Endothelial cell of umbilical vein (primary cell): ENCODE results near the gene CUL2. TPM values are rescaled to one million over a fixed set of nuclear protein-coding genes. Genes with fewer than 3 reads are reported as not detected.

Source experiments
- BruUV-seq: library from RNA; stranded (reverse); fragments of 400-500 nt; replicated peaks from 2 replicates; lab custom pipeline; 2021; lab: Mats Ljungman, UMichigan
- CTCF ChIA-PET: fragments of 300-600, 350-600 bp; sonication (Branson Sonifier 250); formaldehyde crosslinking; loops from one replicate; lab custom pipeline; 2021; ENCODE audit warnings: antibody characterized with exemption, inconsistent platforms; lab: Charles Lee
- POLR2A ChIA-PET: fragments of 300-600, 350-600 bp; sonication (Branson Sonifier 250); formaldehyde crosslinking; loops from one replicate; lab custom pipeline; 2021; ENCODE audit warnings: antibody characterized with exemption, inconsistent platforms; lab: Charles Lee
- DNase-seq: peaks from one replicate; pipeline ENCODE4 v3.0.0-alpha.2; 2011; ENCODE audit warnings: low read depth, low spot score
- FAIRE-seq: peaks from 2 replicates; lab custom pipeline; 2011; peaks lifted over from hg19 to GRCh38; lab: Jason Lieb, UNC
- H2AFZ ChIP-seq: 2 replicates; pipeline ENCODE4 v1.6.0; 2012; ENCODE audit warnings: low read depth, low read length, control low read depth, inconsistent platforms
- H3K27ac ChIP-seq: 2 replicates; pipeline ENCODE4 v1.5.1; 2011; ENCODE audit warnings: low read depth, mild to moderate bottlenecking, control low read depth, low read length, moderate library complexity; ENCODE audit not compliant: insufficient read depth
- H3K27me3 ChIP-seq, 2 experiments: 2 replicates each; pipeline versions ENCODE4 v1.6.0 to v1.6.1; 2011; ENCODE audit warnings: low read length in 2 of 2, mixed read lengths in 1 of 2; ENCODE audit not compliant: control insufficient read depth in 2 of 2, insufficient read depth in 2 of 2
- H3K36me3 ChIP-seq, 2 experiments: 2 replicates in 1 of 2; 3 replicates in 1 of 2; pipeline ENCODE4 v1.5.1; 2011; ENCODE audit warnings: low read length in 2 of 2, mild to moderate bottlenecking in 1 of 2, moderate library complexity in 1 of 2; ENCODE audit not compliant: control insufficient read depth in 2 of 2, insufficient read depth in 2 of 2; ENCODE audit errors: extremely low read depth in 1 of 2
- H3K4me1 ChIP-seq: 3 replicates; pipeline ENCODE4 v1.5.1; 2011; ENCODE audit warnings: mild to moderate bottlenecking, low read length; ENCODE audit not compliant: control insufficient read depth, insufficient read depth; ENCODE audit errors: extremely low read depth
- H3K4me2 ChIP-seq: 2 replicates; pipeline ENCODE4 v1.6.1; 2011; ENCODE audit warnings: low read length, control low read depth, mixed read lengths; ENCODE audit not compliant: insufficient read depth
- H3K4me3 ChIP-seq, 3 experiments: fragments of 200-600 bp in 1 of 3; sonication (generic), shearing (Covaris generic) in 1 of 3; replicated peaks in 1 of 3; 2 replicates each; pipeline ENCODE4 v1.5.1; 2011 to 2016; ENCODE audit warnings: control low read depth in 3 of 3, low read length in 3 of 3, mild to moderate bottlenecking in 2 of 3, inconsistent platforms in 1 of 3, low read depth in 1 of 3, moderate library complexity in 1 of 3; ENCODE audit not compliant: insufficient read depth in 1 of 3
- H3K79me2 ChIP-seq: 2 replicates; pipeline ENCODE4 v1.6.0; 2012; ENCODE audit warnings: low read length, inconsistent platforms; ENCODE audit not compliant: control insufficient read depth, insufficient read depth
- H3K9ac ChIP-seq: replicated peaks from 2 replicates; pipeline ENCODE3; 2011; ENCODE audit warnings: low read length, control low read depth; ENCODE audit not compliant: insufficient read depth; ENCODE audit errors: extremely low read depth
- H3K9me1 ChIP-seq: replicated peaks from 3 replicates; pipeline ENCODE4 v1.6.0; 2011; ENCODE audit warnings: mild to moderate bottlenecking, low read length; ENCODE audit not compliant: control insufficient read depth, insufficient read depth; ENCODE audit errors: extremely low read depth
- H3K9me3 ChIP-seq: replicated peaks from 2 replicates; pipeline ENCODE4 v1.5.1; 2012; ENCODE audit warnings: low read length, inconsistent platforms; ENCODE audit not compliant: control insufficient read depth, insufficient read depth
- H4K20me1 ChIP-seq: replicated peaks from 2 replicates; pipeline ENCODE3; 2011; ENCODE audit warnings: mild to moderate bottlenecking, low read length; ENCODE audit not compliant: control insufficient read depth, insufficient read depth; ENCODE audit errors: extremely low read depth
- EZH2 ChIP-seq: IDR thresholded peaks from 2 replicates; pipeline ENCODE4 v1.6.1; 2012; ENCODE audit warnings: borderline replicate concordance, low read depth, mild to moderate bottlenecking, moderate library complexity, low read length, inconsistent platforms; ENCODE audit not compliant: severe bottlenecking
- FOS ChIP-seq: IDR thresholded peaks from 2 replicates; pipeline ENCODE4 v1.6.1; 2011; ENCODE audit warnings: mild to moderate bottlenecking, low read length, moderate library complexity, borderline replicate concordance; ENCODE audit not compliant: insufficient read depth
- GATA2 ChIP-seq: IDR thresholded peaks from 2 replicates; pipeline ENCODE4 v1.7.0; 2011; ENCODE audit warnings: low read depth, mild to moderate bottlenecking, moderate library complexity, mixed read lengths, low read length; ENCODE audit not compliant: insufficient read length, insufficient read depth
- JUN ChIP-seq: IDR thresholded peaks from 2 replicates; pipeline ENCODE4 v1.6.1; 2011; ENCODE audit warnings: borderline replicate concordance, low read depth; ENCODE audit not compliant: insufficient read length, insufficient read depth
- MYC ChIP-seq: IDR thresholded peaks from one replicate; pipeline ENCODE4 v1.6.1; 2011; ENCODE audit warnings: mild to moderate bottlenecking, low read depth, low read length
- POLR2A ChIP-seq: IDR thresholded peaks from 2 replicates; pipeline ENCODE4 v1.6.1; 2012; ENCODE audit warnings: low read depth, mild to moderate bottlenecking, control low read depth, low read length
- POLR2AphosphoS5 ChIP-seq: IDR thresholded peaks from 2 replicates; pipeline ENCODE4 v1.6.1; 2012; ENCODE audit warnings: low read depth, mild to moderate bottlenecking, control low read depth, low read length, moderate library complexity; ENCODE audit not compliant: insufficient read depth
- dilution Hi-C: fragments of 300-500 bp; cut with MboI; formaldehyde crosslinking; loops from one replicate; pipeline ENCODE4 v1.15.0; 2019; ENCODE audit warnings: low sequenced_read_pairs; ENCODE audit not compliant: extremely low pct_ligation_motif_present
- intact Hi-C: fragments of 100-400 bp; cut with micrococcal nuclease; formaldehyde crosslinking; loops from one replicate; pipeline ENCODE4 v1.10.0; 2022
- polyA plus RNA-seq, 4 experiments: library from polyadenylated mRNA; depleted of rRNA in 3 of 4; stranded (reverse) in 3 of 4; unstranded in 1 of 4; fragments of >200 nt; gene quantifications; 2 replicates each; pipeline versions ENCODE4 v1.2.1 to v1.2.3, GENCODE V29; 2011 to 2012; ENCODE audit warnings: missing spikeins in 1 of 4
- total RNA-seq: library from RNA; stranded (reverse); gene quantifications from 2 replicates; pipeline ENCODE4 v1.2.3, GENCODE V29; 2021
- TF ChIP-seq, protein P1 (sequence below), 2 donors: IDR thresholded peaks; 1 replicate in 1 of 2; 2 replicates in 1 of 2; pipeline ENCODE4 v1.5.1; 2011; ENCODE audit warnings: low read length in 2 of 2, mild to moderate bottlenecking in 2 of 2, moderate library complexity in 2 of 2, control low read depth in 1 of 2, inconsistent platforms in 1 of 2, low read depth in 1 of 2; ENCODE audit not compliant: insufficient read depth in 1 of 2; ENCODE audit errors: extremely low read depth in 1 of 2
- TF ChIP-seq, protein P2 (sequence below): IDR thresholded peaks from 2 replicates; pipeline ENCODE4 v1.6.1; 2011; ENCODE audit not compliant: insufficient read depth, insufficient read length

CUL2 gene
- total and polyA plus RNA-seq, 2 donors (not counting 3 experiments of a cell fraction or from before 2014, with no cell fraction given) = 11.6 to 45.3 TPM

DNA sequence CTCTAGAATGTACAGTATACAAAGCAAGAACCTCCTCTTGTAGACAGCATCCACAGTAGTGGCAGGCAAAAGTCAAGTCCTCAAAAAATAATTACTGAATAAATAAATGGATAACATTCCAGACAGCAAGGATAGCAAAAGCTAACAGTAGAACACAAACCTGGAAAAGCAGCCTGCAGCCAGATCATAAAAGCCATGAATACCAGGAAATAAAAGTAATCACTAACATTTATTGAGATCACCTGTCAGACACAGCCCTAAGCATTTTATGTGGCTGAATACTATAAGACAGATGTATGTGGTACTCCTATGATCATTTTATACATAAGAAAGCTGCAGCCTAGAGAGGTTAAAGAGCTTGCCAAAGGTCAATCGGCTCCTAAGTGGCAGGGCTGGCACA lies 34.0 kb downstream of the CUL2 start:
- POLR2A ChIA-PET = no interaction called here
- dilution Hi-C loops (no loop called here), intact Hi-C loops (no loop called here)
- peak overlapping the region; percentile 82 for H3K9ac ChIP-seq
- peak overlapping the region; percentile 96 for H3K4me2 ChIP-seq
- no peak for FAIRE-seq
- BruUV-seq = no TSS peak
- H3K27me3 ChIP-seq = no peaks in the 10 kb centered on the region
- peak overlapping the region; percentile 97 for H3K27ac ChIP-seq
- no peaks in the 10 kb centered on the region for H3K9me3 ChIP-seq
- DNase-seq = no peak
- CTCF ChIA-PET = interaction anchor here (1.2 to 2.3 kb wide), 4 partner anchors 11 to 62 kb away, joined by 5 to 13 read pairs (median 10); no protein-coding TSS in a partner anchor
- peak overlapping the region; percentile 31 for H2AFZ ChIP-seq
- TF ChIP-seq EZH2 (no peak), POLR2A (no peak), POLR2AphosphoS5 (no peak), GATA2 (no peak), FOS (no peak), JUN (no peak), MYC (no peak)
- TF ChIP-seq, protein P1, sequence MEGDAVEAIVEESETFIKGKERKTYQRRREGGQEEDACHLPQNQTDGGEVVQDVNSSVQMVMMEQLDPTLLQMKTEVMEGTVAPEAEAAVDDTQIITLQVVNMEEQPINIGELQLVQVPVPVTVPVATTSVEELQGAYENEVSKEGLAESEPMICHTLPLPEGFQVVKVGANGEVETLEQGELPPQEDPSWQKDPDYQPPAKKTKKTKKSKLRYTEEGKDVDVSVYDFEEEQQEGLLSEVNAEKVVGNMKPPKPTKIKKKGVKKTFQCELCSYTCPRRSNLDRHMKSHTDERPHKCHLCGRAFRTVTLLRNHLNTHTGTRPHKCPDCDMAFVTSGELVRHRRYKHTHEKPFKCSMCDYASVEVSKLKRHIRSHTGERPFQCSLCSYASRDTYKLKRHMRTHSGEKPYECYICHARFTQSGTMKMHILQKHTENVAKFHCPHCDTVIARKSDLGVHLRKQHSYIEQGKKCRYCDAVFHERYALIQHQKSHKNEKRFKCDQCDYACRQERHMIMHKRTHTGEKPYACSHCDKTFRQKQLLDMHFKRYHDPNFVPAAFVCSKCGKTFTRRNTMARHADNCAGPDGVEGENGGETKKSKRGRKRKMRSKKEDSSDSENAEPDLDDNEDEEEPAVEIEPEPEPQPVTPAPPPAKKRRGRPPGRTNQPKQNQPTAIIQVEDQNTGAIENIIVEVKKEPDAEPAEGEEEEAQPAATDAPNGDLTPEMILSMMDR (IDR thresholded peaks at IDR 0.05; ENCODE audit: extremely low read depth in 1 of 2, insufficient read depth in 1 of 2, low read depth in 1 of 2, low read length in 2 of 2) = no peak
- TF ChIP-seq, protein P2, sequence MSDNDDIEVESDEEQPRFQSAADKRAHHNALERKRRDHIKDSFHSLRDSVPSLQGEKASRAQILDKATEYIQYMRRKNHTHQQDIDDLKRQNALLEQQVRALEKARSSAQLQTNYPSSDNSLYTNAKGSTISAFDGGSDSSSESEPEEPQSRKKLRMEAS = no peak
- peak overlapping the region in 1 of 3 experiments; percentile 53 for H3K4me3 ChIP-seq
- peaks cover 0 to 8% of the 10 kb centered on the region in 2 experiments for H3K36me3 ChIP-seq
- H3K79me2 ChIP-seq = peaks cover 13% of the 10 kb centered on the region
- H3K4me1 ChIP-seq = peaks cover 43% of the 10 kb centered on the region
- H4K20me1 ChIP-seq = no peaks in the 10 kb centered on the region
- no peaks in the 10 kb centered on the region for H3K9me1 ChIP-seq
